HG03108 (cell line): Measurements from ENCODE around the gene CYB561D2.

Experiments used
- ATAC-seq: cut with Tn5 transposase; IDR thresholded peaks from one replicate; pipeline ENCODE4 v1.9.1; 2021; ENCODE audit warnings: moderate library complexity; ENCODE audit not compliant: unreplicated experiment

CYB561D2 gene

DNA sequence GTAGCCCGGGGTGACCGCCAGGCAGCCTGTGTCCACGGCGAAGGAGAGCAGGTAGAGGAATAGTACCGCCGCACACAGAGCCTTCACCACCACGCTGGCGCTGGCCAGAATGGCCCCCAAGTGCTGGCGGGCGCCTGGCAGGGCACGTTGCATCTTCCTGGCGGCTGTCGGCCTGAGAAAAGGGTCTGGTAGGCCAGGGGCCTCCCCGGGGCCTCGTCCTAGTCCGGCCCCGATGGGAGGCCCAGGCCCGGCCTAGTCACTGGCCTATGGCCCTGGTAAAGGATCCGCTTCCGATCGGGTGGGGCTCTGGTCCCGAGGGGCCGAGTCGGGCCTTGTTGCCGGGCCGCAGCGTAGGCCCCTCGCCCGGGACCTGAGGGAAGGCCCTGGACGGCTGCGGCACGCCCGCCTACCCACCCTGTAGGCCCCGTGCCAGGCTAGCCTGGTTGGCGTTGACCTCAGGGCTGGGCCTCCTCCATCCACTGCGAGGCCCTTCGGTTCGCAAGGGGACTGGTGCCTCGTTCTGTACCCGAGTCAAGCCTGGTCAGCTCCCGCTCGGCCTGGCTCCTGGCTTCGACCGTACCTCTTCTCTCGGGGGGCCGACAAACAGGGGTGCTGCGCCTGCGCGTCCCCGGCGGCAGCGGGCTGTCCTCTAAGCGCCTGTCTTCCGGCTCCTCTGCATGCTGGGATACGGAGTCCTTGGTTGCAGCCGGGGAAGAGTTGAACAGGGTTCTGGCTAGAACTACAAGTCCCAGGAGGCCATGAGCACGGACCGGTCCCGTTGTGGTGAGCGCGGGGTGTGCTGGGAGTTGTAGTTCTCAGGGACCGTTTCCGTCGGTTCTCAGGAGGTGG, 8.5 kb downstream of the CYB561D2 start, which contains the start of gene TMEM115:
TSS of gene TMEM115 (minus strand) at position 611 of the 849 bp plus-strand sequence. CDS start at position 153, 458 bp downstream.
- ATAC-seq = peak; percentile 97

DNA sequence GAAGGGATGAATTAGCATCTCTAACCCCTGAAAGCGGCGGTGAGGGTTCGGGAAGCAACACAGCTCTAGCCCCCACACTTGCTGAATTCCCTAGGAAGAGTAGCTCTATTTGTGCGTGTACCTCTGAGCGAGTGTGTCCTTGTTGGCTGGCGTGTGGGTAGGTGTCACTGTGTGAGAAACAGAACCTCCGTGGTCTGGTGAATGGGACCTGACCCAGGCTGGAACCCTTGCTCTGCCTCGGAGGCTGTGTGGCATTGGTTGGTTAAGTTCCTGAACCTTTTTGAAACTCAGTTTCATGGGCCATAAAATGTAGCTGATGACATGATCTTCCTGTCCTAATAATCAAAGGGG, 9.1 kb downstream of the CYB561D2 start:
- no peak for ATAC-seq

DNA sequence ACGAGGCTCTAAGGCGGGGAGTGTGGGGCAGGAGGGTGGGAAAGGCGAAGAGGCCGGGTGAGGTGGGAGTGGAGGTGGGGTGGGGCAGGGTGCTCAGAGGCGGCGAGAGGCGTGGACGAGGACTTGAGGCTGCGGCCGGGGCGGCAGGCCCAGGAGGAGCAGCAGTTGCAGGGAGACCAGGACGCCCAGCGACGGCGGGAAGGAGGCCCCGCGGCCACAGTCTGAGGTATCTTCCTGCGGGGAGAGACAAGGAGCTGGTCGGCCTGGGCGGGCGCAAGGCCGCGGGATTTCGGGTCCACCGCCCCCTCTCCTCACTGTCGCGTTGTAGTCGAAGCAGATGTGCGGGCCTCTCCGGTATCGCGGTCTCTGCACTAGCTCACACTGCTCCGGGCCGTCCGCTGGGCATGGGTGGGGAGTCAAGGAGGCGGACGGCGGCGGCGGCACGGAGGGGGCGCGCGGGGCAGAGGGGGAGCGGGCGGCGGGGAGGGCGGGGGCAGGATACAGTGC, 14.0 kb downstream of the CYB561D2 start:
- peak; percentile 5 for ATAC-seq

DNA sequence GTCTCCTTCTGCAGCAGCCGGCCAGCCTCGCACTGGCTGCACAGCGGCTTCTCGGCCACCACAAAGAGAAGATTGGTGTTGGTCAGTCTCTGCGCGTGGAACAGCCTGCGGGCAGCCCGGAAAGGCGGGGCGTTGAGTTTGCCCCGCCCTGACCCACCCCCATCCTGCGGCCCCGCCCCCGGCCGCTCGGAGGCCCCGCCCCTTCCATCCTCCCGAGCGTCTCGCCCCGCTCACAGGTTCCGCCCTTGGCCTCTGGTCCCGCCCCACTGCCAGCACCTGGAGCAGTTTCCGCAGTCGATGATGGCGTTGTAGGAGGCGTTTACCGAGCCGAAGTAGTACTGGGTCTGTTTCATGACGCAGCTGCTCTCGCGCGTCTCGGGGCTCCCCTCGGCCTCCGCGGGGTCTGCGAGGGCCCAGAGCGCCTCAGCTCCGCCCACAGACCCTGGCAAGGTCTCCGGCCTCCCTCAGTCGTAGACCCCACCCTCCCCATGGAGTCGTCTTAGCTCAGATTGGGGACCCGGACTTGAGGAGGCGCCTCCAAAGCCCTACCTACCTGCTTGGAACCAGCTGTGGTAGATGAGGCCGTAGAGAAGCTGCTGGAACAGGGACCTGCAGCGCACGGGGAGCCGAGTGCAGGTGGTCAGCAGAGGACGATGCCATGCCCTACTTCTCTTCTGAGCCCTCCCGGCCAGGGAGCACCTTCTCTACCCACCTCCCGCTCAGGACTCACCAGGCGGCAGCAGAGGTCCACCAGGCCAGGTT, 14.6 kb downstream of the CYB561D2 start:
- ATAC-seq = peak; percentile 85

DNA sequence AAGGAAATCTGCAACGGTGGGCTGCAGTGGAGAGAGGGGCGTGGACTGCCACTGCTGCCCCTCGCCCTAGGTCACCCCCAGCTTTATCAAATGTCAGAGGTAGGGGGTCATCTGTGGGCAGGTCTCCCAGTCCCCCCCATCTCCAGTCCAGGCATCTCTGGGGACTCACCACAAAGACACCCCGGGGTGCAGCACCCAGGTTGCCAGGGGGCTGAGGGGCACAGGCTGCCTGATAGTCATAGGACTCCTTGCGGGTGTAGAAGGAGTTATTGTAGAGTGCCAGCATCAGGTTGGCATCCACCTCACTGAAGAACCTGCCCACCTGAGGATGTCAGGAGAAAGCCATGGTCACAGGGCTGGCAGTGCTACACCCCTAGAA, 15.2 kb downstream of the CYB561D2 start:
- no peak for ATAC-seq

DNA sequence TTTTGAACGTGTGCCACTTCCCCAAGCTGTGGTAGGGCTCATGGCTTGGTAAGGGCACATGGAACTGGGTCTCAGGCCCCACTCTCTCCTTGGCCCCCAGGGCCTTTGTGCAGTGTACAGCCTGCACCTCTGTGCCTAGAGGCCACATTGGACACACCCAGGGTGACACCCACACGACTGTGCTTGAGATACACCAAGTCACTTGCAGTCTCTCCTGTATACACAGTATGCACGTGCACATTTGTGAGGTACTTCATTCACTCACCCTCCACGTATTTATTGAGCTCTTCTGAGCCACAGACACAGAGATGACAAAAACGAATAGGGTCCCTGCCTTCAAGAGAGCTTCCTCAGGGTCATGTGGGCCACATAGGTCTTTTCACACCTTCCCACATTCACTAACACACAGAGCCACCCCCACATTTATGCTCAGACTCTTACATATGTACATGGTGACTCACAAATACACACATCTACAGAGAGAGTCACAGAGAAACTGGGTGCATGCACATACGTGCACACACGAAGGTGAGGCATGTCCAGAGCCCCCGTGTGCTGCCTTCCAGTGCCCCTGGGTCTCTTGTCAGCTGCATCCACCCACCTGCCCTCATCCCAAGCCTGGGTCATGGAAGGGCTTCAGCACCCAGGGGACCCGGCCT, 18.5 kb downstream of the CYB561D2 start:
- no peak for ATAC-seq

DNA sequence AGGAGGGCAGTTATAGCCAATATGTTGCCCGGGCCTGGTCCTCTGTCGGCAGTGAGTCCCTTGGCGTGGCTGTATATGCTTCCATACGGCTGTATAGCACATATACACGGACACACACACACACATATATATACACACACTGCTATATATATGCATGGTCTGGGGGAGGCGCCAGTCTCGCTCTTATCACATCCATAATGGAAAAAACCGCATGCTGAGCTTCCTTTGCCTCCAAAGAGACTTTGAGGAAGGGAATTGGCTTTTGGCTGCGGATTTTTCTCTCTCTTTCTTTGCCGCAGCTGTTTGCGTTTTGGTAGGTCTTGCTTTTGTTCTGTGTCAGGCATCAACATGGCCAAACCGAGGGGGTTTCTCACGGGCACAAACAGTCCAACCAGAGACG, 19.9 kb downstream of the CYB561D2 start:
- ATAC-seq = no peak

DNA sequence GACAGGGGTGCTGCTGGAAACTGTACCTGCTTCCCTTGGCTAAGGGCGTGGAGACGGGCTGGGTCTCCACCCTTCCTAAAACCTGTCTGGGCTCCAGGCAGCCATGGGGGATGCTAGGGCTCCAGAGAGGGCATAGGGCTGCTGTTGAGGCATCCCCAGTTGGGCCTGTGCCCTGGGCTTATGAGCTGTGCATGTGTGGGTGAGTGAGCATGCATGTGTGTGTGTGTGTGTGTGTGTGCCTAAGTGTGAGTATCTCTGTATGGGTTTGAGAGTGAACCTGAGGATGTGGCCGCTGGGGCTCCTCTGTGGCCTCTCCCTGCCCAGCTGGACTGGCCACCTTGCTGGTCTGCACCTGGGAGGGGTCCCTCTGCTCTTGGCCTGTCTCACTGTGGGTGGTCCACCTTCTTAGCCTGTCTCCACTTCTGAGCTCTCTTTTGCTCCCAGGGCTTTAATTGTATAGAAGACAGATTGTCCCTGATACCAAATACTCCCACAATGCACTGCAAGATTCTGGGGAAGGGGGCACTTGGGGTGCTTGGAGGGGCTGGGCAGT, 20.5 kb downstream of the CYB561D2 start:
- no peak for ATAC-seq

DNA sequence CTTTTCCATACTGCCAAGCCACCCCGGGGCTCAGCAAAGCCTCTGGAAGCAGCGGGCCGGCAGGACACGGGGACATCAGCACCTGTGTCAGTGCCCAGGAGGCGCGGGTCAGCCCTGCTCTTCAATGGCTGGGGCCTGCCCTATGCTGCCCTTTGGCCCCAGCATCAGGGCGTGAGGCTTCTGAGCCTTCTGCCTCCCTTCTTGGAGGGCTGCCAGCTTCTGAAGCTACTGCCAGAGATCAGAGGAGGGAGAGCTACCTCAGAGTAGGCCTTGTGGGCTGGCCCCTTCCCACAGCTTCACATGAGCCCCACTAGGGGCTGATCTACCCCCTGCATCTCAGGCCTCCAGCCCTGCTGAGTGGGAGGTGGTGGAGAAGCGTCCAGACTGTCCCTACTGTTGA, 21.7 kb downstream of the CYB561D2 start:
- ATAC-seq = no peak

DNA sequence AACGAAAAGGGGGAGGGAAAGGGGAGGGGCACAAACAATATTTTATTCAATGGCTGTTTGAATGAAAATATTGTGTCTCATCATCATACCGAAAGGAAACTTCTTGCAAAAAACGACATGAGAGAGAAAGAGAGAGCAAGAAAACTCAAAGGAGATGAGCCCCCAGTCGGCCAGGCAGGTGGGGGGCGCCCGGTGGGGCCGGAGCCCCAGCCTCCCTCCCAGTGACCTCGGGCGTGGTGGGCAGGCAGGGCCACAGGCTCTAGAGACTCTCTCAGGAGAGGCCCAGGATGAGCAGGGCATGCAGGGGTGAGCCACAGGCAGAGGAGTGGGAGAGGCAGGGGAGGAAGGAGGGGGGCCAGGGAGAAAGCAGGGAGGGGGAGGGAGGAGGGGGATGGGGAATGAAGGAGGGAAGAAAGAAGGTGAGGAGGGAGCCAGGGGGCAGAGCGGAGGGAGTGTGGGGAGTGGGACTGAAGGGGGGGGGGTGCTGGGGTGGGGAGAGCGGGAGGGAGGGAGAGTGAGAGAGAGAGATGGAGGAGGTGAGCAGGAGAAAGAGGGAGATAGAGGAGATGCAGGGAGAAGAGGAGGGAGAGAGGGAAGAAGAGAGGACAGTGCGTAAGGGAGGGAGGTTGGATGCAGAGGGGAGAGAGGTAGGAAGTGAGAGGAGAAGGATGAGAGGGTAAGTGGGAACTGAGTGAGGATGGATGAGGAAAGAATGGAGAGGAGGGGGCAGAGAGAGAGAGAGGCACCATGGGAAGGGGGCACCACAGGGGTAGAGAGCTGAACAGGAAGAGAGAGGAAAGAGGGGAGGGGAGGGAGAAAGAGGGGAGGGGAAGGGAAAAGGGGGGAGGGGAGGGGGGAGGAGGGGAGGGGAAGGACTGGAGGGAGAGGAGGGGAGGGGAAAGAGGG, 22.7 kb downstream of the CYB561D2 start:
- no peak for ATAC-seq

DNA sequence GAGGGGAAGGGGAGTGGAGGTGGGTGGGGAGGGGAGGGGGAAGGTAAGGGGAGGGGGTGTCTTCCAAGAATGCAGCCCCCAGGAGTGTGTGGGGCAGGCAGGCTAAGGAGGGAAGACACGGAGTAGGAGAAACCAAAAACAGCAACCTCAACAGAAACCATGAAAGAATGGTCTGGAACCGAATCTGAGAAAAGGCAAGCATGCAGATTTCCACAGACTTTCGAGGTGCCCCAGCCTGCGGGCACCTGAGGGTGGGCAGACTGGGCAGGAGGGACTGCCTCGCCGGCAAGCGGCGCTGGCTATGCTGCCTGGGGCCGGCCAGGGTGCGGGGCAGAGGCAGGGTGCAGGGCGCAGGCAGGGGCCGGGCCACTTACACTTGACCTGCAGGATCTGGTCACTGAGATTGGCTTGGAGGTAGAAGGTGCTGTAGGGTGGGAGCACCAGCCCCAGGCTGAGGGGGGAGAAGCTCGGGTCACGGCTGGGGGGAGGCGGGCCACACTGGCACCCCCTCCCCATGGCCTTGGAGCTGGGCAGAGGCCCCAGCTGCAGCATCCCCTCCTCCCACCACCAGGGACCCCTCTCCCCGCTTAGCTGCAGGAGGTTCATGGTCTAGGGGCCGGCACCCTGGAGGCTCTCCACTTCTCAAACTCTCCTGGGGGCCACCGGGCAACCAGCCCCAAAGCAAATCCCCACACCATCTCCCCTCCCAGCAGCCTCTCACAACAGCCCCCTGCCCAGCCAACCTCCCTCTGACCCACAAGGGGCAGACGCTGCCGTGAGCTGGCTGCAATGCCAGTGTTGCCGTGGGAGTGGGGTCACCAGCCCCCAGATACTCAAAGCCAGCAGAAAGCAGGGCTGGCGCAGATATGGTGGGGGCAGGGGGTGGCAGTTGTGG, 23.9 kb downstream of the CYB561D2 start:
- ATAC-seq = no peak

DNA sequence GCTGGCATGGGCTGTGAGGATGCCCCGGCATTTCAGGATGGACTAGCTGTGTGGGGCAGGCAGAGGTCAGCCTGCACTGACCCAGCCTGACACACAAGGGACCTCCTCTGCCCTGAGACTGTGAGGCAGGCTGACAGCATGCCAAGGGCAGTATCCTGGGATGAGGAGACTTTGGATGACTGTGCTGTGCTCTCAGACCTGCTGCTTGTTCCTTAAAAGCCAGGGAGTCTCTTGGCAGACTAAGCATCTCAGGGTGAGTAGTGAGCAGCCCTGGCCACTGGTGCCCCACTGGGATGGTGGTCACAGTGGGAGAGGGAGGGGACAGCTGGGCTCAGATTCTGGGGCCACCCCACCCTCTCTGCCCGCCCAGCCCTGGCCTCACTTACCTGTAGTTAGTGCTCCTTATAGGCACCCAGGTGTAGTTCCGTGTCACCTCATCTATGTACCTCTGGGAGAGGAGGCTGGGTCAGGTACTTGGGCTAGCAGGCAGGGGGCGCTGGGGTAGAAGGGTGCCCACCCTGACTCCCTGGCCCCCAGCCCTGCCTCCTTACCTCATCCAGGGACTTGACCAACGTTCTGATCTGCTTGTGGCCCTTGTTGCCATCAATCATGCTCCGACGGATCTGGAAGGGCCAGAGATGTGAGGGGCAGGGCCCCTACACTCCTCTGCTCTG, 24.7 kb downstream of the CYB561D2 start:
- no peak for ATAC-seq

DNA sequence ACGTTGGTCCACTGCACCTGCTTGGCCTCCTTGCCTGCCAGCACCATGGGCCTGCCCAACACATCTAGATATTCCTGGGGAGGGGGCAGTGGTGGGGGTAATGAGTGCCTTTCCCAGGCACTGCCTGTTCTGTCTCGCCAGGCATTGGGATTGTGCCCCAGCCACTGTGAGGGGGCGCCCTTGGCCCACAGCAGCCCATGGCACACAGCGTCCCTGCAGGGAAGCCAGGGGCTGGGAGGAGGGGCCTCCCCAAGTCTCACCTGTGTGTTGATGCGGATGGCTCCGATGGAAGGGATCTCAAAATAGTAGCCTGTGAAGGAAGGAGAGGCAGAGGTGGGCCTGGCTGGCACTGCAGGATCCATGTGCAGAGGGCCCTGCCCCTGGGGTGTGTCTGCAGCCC, 27.4 kb downstream of the CYB561D2 start:
- no peak for ATAC-seq

DNA sequence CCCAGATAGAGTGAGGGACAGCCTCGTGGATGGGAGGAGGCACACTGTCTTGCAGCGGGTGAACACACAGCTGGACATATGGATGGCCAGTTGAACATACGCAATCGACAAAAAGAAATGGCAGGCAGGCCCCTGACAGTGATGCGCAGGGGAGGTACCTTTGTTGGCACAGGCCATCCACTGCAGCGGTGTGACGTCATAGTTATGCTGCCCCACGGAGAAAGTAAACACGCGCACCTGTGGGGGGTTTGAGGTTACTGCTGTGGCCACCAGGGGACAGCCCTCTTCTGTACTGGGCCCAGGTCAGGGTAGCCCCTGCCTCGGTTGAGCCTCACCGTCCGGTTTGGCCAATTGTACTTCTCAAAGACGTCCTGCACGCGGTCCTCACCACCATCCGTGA, 28.1 kb downstream of the CYB561D2 start:
- ATAC-seq = no peak

DNA sequence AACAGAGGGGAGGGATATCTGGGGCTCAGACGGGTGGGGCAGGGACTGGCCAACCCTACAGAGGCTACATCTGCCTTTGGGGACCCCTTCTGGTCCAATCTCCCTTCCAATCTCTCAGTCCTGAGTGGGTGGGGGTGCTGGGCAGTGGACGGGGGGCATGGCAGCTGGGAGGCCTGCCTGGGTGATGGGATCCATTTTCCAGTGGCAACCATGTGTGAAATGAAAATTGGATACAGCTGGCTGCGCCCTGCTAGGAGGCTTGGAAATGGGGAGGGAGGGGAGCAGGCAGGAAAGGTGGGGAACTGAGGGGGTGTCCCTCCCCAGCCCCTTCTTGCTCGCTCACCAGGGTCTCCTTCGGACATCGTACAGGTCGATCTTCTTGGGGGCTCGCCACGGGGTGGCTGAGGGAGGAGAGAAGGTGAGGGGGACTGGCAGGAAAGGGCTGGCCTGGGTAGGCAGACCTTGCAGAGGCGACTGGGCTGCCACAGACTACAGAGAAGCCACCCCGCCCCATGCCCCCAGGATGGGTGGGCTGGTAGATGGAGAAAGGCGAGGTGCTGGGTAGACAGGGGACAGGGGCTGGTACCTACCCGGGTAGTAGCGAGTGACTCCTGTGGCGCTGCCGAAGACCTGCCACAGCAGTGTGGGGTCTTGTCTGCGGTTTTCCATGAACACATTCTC, 29.9 kb downstream of the CYB561D2 start:
- ATAC-seq = no peak

DNA sequence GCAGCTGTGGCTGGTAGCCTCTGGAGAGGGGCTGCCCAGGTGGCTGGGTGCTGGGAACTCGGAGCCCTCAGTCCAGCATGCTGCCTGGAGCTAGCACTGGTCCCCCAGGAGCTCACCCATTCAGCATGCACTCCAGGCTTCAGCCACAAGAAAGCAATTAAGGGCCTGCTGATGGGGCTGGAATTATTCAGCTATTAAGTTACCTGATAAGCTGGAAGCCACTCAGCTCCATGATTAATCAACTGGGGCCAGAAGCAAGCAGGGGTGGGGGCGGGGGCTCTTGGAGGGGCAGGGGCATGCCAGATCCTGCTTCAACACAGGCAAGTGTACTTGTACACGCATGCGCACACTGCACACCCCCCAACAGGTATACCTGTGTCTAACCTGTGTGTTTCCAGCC, 30.7 kb downstream of the CYB561D2 start:
- no peak for ATAC-seq

DNA sequence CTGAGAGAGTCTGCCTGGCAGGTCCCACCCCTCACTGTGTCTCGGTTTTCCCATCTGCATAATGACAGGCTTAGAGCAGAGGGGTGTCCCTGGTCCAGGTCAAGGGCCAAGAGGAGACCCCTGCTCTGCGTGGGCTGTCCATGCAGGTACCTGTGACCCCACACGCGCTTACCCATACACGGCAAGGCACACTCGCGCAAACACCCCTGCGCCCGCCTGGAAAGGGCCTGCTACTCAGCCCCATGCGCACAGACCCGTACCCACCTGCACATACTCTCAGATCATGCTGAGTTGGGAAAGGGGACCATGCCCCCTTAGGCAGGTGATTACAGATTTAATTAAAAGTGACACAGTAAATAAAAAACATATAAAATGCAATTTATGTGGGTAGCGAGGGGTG, 32.1 kb downstream of the CYB561D2 start:
- ATAC-seq = no peak

DNA sequence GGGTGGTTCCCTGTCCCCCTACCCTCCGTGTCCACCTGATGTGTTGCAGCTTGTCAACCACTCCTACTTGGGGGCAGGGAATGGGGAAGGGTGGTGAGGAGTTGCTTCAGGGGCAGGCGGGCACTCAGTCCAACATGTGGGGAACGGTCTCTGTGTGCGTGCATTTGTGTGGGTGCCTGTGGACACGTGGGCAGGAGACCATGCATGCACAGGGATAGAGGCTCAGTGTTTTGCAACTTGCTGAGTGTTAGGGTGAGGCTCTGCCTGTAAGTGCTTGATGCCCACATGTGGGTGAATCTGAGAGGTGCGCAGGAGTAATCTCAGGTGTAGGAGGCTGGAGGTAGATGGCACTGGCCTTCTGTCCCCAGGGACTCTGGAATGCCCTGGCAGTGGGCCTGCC, 33.1 kb downstream of the CYB561D2 start:
- no peak for ATAC-seq
